HG02981 (cell line): ENCODE data around the gene MAPK8.

Experiments
- ATAC-seq: cut with Tn5 transposase; IDR thresholded peaks from one replicate; pipeline ENCODE4 v1.9.1; 2021; ENCODE audit warnings: mild to moderate bottlenecking, moderate library complexity; ENCODE audit not compliant: unreplicated experiment

The MAPK8 gene

DNA sequence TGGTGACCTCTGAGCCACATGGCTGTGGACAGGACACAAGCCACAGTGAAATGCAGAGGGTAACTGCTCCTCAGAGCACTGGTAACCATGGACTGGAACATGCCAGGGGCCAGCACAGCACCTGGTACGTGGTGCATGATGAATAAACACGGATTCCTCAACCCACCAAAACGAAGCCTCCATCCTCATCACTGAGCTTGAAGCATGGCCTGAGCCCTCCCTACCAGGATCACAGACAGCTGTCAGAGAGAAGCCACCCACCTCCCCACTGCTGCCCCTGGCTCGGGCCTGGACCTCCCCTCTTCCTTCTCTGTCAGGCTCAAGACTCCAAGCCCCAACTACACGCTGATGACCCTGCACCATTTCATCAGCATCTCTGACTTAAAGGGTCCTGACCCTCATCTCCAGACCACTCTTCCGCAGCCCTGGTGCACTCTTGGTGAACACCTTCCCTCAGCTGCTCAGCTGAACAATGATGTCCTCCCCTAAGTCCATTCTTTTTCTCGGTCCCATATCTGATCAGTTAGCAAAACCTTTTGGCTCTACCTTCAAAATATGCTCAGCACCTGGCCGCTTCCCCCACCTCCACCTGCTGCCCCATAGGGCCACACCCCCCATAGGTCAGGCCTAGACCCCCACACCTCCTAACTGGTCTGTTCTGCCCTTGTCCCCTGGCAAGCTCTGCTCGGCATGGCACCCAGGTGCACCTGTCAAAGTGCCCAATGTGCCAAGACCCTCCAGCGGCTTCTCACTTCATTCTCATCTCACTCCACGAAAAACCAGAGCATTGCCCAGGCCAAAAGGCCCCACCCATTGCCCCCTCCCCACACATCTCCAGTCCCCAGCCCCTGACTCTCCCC is 141.1 kb downstream of the MAPK8 start:
- no peak for ATAC-seq

DNA sequence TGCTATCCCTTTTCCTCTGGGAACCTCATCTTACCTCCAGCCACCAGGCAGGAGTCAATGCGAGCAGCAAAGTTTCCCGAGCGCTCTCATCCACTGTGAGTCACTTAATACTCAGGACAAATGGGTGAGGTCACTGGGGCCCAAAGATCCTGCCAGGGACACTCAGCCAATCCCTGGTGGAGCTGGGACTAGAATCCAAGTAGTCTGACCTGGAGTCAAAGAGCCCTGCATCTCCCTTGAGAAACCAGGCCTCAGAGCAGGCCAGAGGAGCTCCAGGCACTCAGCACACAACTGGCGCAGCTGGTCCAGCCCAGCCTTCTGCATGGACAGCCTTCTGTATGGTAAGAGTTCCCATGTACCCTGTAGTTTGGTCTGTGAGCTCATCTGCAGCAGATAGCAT is 142.3 kb downstream of the MAPK8 start:
- no peak for ATAC-seq

DNA sequence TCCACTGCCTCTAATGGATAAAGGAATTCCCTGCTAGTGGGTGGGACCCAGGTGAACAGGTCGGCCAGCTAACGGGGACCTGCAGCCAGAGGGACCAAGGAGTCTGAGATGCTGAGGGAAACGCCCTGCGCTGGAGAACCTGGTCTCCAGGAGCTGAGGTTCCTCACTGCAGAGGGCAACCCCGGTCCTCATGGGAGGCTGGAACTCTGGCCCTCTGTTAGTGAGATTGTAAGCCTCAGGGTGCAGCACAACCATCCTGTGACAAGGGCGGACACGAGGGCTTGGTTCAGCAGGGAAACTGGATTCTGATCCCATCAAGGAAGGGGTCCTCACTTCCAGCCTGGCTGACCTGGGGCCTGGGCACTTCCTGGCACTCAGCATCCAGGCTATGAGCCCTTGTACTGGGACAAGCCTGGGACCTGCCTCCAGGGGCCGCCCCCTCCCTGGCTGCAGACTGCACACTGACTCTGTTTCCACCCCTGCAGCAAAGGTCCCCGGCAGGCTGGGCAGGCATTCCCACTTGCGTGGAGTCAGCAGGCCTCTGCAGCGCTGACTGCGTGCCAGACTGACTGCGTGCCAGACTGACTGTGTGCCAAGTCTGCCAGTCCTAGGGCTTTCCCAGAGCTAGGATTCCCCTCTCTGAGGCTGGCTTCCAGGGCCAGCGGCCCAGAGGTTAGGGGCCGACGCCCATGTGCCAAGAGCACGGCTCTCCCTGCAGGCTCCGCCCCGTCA is 143.2 kb downstream of the MAPK8 start:
- no peak for ATAC-seq

DNA sequence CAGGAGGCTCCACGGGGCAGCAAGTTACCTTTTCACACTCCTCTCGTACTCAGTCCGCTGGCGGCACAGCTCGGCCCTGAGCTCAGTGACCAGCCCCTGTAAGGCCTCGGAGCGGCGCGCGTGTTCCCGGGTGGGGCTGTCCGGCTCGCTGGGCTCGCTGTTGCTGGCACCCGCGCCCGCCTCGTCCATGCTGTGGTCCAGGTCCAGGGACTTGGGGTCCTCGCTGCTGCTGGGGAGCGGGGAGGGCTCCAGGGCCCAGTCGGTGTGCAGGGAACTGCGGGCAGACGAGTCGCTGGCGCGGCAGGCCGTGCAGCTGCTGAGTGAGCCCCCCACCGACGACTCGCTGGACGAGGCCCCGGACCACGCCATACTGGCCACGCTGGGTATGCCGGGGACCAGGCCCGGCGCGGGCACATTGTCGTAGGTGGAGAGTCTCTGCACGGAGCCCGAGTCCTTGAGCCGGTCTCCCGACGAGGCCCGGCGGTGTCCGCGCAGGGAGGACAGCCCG is 143.8 kb downstream of the MAPK8 start:
- no peak for ATAC-seq

DNA sequence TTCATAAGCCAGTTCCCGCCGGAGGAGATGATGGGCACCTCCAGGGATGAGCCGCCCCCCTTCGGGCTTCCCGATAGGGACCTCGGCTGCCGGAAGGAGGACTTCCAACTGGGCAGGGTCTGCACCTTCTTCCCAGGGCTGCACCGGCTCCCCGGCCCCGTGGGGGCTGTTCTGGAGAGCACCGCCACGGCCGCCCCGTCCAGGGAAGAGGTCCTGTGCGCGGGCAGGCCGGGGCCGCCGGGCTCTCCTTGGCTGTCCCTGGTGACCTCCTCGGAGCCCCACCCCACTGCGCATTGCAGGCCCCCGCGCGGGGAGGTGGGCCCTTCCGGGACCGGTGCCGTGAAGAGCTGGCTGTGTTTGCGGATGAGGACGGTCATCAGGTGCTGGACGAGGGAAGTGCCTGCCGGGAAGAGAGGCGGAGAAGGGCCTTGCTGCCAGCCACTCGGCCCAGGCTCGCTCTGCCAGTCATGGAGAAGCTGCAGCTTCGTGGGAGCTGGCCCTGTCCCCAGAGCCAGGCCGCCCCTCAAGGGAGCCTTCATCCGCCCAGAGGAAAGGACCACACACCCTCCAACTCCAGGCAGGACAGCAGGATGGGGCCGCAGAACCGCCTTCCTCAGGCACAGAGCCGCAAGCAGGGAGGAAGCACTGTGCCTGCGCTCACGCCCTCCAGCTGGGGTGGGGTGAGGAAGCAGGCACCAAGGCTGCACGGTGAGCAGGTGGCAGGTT is 144.4 kb downstream of the MAPK8 start:
- ATAC-seq: no peak

DNA sequence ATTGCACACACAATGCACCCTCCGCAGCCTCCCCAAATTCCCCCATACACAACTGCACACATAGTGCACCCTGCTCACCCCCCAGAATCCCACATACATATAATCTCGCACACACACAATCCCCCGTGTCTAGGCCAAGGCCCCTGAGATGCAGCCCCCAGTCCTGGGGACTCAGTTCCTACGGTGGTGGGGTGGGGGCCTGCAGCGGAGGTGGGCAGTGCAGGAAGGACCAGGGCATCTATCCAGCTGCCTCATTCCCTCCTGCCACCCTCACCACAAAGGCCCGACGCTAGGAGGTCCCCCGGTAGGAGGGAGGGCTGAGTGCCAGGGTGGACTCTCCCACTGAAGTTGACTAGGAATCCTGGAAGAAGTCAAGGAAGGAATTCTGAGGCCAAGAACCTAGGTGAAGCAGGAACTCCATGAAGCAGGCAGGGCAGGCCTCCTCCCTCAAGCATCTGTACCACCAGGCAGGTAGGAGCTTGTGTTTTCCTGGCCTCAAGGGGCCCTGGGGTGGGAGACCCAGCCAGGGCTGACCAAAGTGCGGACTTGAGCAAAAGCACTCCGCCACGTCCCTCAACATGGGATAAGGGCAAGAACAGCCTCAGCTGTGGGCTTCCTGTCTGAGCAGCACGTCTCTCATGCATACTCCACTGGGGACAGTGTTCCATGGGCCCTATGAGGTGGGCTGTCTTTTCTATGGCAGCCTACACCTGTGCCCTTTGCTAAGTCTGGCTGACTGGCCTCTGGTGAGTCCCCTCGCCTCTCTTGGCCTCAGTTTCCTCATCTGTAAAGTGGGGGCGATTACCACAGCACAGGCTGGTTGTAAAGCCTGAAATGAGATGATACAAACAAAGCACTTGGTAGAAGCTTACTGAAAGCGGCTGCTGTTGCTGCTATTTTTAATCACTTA is 145.7 kb downstream of the MAPK8 start:
- ATAC-seq: no peak

DNA sequence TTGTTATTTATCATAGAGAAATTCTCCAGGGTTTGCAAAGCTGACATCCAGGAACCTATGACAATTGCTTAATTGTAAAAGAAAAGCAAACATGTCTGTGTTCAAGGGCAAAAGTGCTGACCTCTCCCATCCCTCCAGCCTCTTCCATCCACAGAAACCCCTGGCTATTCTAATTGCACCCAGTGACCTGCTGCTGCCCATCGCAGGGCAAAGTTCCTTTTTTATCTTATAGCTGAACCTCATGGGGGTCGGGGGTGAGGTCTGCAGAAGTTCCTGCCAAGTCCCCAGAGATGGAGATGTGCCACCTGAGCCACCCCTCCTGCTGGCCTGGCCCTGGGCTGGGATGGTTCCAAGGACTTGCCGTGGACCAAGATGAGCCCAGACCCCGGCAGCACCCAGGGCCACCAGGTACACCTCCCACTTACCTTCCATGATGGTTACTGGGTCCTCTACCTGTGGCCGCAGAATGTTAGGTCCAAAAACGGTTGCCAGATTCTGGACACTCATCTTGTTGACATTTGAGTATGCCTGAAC is 146.5 kb downstream of the MAPK8 start:
- ATAC-seq: no peak

DNA sequence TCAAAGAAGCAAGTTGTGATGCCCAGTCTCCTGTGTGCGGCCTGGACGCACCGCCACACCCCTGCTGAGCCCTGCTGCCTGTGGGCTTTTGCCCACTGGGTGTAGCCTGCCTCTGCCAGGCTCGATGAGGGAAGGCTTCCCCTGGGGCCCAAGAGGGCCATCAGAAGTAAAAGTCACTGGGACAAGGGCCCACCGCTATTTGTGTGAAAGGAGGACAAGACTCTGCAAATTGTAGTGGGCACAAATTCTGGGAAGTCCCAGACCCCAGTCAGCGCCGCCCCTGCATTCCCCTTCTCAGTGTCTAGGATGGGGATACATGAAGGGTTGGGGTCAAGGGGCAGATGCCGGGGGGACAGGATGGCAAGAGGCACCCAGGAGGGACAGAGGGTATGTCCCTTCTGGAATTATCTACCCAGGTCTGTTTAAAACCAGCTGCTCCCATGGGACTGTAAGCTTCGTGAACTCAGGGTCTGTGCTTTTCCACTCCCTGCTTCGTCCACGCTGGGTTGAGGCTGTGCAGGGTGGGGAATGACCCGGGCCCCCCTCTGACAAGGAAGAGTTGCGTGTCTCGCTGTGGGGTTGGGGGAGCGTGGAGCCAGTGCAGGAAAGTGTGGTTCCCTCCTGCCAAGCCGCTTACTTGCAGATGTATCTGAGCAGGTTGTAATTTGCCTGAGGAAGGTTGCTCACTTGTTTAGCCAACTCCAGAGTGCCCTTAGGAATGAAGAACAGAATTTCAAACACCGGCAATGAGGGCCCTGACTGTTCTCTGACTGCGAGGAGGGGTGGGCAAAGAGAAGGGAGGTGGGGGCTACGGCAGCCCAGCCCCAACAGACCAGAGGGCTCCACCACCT is 147.2 kb downstream of the MAPK8 start:
- ATAC-seq: no peak

DNA sequence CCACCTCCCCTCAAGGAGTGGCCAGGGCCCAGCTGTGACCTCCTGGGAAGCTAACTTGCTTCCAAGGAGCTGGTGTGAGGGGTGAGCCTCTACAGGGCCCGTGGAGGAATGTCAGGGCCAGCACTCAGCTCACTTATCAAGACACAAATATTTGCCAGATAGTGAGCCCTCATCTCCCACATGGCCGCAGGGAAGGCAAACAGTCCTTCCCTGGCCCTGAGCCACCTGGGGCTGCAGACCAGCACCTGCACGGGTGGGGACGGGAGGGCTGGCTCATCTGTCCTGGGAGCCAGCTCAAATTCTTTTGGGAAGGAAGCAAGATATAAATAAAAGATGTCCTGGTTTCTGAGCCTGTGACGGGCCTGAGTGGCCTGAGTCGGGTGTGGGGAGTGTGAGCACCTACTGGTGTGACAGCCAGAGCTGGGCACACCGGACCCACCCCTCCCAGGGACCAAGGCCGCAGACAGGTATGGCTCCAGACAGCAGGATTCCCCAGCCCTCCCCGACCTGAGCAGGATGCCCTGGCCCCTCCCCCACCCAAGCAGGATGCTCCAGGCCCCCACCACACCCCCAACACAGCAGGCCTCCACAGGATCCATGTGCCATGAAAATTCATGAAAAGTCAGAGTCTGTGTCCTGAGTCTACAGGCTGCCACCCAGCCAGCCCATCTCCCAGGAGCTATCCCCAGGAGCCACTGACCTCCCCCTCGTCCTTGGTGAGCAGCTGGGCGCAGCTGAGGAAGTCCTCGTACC is 148.0 kb downstream of the MAPK8 start:
- ATAC-seq: no peak

DNA sequence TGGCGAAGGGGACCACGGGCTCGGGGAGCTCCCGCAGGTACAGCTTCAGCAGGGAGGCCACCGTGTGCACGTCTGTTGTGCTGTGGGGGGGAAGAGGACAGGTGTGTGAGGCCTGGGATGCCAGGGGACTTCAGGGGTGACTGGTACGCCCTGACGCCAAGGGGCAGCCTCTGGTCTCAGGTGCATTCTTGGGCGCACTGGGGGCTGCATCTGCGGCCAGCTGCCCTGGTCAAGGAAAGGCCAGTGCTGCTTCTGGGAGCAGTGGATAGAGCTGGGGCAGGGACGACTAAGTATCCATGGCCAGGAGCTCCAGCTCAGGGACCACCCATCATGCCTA is 148.5 kb downstream of the MAPK8 start:
- ATAC-seq: no peak

DNA sequence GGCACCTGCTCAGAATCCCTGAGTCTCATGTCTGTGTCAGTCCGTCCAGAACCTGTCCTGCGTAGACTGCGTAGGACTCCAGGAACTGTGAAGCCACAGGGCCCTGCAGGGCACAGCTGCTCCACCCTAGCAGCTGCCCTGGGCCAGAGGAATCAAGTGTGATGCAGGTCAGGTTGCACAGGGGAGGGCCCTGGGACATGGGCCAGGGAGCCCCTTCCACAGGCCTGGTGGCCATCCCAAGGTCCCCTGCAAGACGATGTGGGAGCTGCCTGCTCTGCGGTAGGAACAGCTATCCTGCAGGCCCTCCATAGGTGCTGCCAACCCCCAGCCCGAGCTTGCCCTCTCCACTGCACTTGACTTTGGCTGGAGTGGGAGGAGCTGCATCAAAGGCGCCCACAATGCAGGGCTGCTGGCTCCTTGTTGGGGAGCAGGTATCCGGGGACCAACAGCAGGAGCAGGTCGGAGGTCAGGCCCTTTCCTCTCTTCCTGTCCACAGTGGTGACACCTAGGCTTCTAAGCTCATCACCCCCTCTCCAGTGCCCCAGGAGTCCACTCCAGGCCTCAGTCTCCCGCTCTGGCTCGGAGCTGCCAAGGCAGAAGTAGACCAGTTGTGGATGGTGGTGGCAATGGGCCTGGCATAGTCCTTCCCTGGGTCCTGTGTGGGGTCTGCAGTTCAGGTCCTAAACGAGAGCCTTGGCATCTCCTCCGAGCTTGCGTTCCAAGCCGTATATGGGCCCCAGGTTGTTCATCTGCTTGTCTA is 149.1 kb downstream of the MAPK8 start:
- ATAC-seq: no peak

DNA sequence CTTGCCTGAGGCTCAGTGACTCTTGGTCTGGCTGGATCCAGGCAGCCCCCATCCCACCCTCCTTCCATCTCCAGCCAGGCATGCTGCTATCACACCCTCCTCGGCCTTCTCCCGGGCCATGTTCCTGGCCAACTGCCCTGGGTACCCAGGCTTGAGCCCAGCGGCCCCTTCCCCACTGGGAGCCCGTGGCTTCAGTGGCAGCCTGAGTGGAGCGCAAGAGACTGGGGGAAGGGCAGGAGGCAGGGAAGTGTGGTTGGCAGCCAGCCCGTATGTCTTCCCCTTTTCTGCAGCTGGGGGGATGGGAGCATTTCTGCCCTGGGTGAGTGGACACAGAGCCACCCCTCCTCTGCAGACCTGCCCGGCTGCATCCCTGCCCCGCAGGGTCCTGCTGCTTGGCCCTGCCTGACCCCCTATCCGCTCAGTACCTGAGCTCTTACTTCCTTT is 149.9 kb downstream of the MAPK8 start:
- no peak for ATAC-seq

DNA sequence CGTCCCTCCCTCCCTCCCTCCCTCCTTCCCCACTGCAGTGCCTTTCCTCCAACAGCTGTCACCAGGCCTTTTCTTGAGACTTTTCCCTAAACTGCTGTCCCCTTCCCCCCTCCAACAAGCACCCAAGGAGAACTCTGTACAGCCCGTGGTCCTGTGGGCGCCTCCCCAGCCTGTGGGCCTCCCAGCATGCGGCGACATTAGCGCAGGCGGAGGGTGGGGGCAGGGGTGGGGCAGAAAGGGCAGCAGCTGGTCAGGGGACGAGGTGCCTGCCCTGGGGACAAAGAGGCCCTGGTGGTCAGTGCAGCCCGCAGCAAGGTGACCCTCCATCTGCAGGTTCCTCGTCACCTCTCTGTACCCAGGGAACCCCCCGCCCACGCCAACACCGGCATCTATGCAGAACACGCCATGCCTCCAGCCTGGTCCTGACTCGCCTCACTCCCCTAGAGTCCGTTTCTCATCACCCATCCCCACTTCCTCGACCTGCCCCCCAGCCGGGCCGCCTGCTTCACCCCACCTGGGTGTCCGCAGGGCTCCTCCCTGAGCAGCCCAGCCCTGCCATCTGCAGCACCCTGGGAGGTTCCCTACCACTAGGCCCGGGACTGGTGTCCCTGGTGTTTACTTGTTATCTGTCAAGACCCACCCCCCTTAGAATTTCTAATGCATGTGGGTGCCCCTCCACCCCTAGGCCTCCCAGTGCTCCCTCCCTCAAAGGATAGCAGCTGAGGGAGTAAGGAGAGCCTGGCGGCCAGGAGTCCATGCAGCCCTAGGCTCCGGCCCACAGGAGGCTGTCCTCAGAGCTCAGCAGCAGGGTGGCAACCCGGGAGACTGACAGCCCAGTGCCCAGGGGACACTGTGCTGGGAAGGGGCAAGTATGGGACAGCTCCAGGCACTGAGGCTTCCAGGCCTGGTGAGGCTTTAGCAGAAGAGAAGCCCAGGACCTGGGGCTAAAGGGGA is 150.6 kb downstream of the MAPK8 start:
- ATAC-seq: no peak

DNA sequence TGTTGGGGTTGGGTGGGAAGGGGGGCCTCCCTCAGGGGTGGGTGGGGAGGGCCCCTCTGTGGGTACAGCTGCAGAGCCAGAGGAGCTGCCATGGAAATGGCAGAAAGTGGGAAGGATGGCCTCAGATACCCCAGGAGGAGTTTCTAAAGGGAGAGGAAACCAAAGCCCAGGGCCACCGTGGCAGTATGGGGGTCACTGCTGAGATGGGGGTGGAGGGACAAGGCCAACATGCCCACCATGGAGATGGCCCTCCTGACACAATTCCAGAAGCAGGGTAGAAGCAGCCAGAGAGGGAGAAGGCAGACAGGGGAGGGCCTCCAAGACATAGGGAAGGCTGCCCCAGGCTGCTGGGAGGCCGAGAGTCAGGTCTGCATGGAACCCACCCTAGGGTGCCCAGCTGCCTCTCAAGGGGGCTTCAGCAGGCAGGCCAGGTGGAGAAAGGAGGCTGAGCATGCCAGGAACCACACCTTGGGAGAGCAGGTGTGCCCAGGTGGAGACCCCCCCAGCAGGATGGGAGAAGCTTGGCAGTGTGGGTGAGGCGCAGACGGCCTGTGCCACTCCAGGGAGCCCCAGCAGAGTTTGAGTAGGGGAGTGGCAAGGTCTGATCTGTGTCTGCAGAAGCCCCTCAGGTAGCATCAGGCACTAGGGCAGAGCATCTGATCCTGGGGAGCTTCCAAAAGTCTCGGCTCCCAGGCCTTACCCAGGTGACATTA is 151.6 kb downstream of the MAPK8 start:
- ATAC-seq: no peak

DNA sequence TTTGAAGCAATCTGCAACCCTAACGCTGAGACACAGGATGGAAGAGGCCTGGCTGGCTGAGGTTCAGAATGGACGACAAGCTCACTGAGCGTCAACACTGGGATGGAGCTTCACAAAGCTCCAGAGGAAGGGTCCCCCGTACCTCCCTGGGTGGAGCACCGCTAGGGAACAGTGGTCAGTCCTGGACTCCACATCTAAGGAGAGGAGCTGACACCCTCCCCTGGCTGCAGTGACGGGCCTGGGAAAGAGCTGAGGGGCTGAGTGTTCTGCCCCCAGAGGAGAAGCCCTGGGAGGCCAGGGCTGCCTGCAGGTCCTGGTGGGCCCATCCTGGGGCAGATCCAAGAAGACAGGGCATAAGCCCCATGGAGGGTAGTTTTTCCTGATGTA is 152.2 kb downstream of the MAPK8 start:
- no peak for ATAC-seq
